ENCODE measurements around the gene MYOM1.

- TF ChIP-seq CTCF (IDR thresholded peaks at IDR 0.05; ENCODE audit: insufficient read depth, low read depth, low read length) (no peak), EZH2 (IDR thresholded peaks at IDR 0.05; ENCODE audit: insufficient read depth, low read length) (no peak)
Observed at GRCh38 chr18:3117493-3118192, 102.1 kb downstream of the MYOM1 start.

All from astrocyte (in vitro differentiated cells and primary cell).